Amygdala (tissue), 56 donors: ENCODE measurements around the gene CACNA1B.
"Not testable (repeated sequence)": the region's sequence is repeated elsewhere in the genome, so short reads cannot be mapped to it uniquely, and the experiment has no call there.

Experiments
- DNase-seq, 56 donors: peaks; one replicate each; lab custom pipeline; 2025; lab: John Stamatoyannopoulos, UW

Gene CACNA1B

GRCh38 chr9:137865581-137866145 is 11.9 kb upstream of the CACNA1B start:
- no peak for DNase-seq

GRCh38 chr9:137866226-137867141 is 11.1 kb upstream of the CACNA1B start:
- DNase-seq = no peak

- DNase-seq = no peak
Measured at GRCh38 chr9:137870432-137870831, 7.2 kb upstream of the CACNA1B start.

GRCh38 chr9:137872296-137872695 is 5.3 kb upstream of the CACNA1B start:
- no peak for DNase-seq

- no peak for DNase-seq
Measured at GRCh38 chr9:137873408-137873807, 4.2 kb upstream of the CACNA1B start.

- no peak for DNase-seq
Measured at GRCh38 chr9:137873858-137874362, 3.7 kb upstream of the CACNA1B start.

- DNase-seq = no peak
Measured at GRCh38 chr9:137875354-137875753, 2.2 kb upstream of the CACNA1B start.

- no peak for DNase-seq
Measured at GRCh38 chr9:137875846-137876245, 1.7 kb upstream of the CACNA1B start.

- no peak for DNase-seq
Measured at GRCh38 chr9:137876269-137876668, 1.3 kb upstream of the CACNA1B start.

GRCh38 chr9:137876781-137877386 is 698 bp upstream of the CACNA1B start:
- no peak for DNase-seq

- peak in 9 of 56 donors; percentile 21 to 52 (median 35) for DNase-seq
Measured at GRCh38 chr9:137878146-137878941, 762 bp downstream of the CACNA1B start.

- no peak for DNase-seq
Measured at GRCh38 chr9:137879052-137879451, 1.5 kb downstream of the CACNA1B start.

- no peak for DNase-seq
Measured at GRCh38 chr9:137879566-137880150, 2.1 kb downstream of the CACNA1B start.

GRCh38 chr9:137880160-137880975 is 2.8 kb downstream of the CACNA1B start:
- DNase-seq = no peak

- DNase-seq = no peak
Measured at GRCh38 chr9:137880976-137881530, 3.5 kb downstream of the CACNA1B start.

- DNase-seq = no peak
Measured at GRCh38 chr9:137881591-137882505, 4.3 kb downstream of the CACNA1B start.

- DNase-seq = no peak
Measured at GRCh38 chr9:137882506-137882821, 4.9 kb downstream of the CACNA1B start.

- DNase-seq = not testable (repeated sequence)
Measured at GRCh38 chr9:137883977-137884376, 6.4 kb downstream of the CACNA1B start.
